ENCODE data around the gene C4orf50. TPM values are rescaled to one million over a fixed set of nuclear protein-coding genes. Genes with fewer than 3 reads are reported as not detected.

C4orf50 gene
- total and polyA plus RNA-seq, 2 of the 8 experiments (the other 6 are each of a cell fraction or from before 2014, with no cell fraction given) = 0.08 to 0.22 TPM

DNA sequence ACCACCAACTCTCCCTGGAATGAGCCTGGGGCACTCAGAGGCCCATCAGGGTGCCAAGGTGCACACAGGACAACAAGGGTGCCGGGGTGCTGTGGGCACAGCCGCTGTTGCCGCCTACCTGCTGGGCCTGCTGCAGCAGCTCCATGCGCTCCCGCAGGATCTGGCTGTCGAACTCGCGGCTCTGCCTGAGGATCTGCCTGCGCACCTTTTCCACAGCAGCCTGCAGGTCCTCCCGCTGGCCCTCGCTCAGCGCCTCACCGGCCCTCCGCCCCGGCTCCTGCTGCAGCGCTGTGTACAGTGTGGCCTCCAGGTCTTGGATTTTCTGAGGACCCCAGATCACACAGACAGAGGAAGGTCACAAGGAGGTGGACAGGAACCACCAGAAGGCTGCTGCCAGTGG is 17.6 kb upstream of the C4orf50 start (continued):
- TF ChIP-seq, protein P1, sequence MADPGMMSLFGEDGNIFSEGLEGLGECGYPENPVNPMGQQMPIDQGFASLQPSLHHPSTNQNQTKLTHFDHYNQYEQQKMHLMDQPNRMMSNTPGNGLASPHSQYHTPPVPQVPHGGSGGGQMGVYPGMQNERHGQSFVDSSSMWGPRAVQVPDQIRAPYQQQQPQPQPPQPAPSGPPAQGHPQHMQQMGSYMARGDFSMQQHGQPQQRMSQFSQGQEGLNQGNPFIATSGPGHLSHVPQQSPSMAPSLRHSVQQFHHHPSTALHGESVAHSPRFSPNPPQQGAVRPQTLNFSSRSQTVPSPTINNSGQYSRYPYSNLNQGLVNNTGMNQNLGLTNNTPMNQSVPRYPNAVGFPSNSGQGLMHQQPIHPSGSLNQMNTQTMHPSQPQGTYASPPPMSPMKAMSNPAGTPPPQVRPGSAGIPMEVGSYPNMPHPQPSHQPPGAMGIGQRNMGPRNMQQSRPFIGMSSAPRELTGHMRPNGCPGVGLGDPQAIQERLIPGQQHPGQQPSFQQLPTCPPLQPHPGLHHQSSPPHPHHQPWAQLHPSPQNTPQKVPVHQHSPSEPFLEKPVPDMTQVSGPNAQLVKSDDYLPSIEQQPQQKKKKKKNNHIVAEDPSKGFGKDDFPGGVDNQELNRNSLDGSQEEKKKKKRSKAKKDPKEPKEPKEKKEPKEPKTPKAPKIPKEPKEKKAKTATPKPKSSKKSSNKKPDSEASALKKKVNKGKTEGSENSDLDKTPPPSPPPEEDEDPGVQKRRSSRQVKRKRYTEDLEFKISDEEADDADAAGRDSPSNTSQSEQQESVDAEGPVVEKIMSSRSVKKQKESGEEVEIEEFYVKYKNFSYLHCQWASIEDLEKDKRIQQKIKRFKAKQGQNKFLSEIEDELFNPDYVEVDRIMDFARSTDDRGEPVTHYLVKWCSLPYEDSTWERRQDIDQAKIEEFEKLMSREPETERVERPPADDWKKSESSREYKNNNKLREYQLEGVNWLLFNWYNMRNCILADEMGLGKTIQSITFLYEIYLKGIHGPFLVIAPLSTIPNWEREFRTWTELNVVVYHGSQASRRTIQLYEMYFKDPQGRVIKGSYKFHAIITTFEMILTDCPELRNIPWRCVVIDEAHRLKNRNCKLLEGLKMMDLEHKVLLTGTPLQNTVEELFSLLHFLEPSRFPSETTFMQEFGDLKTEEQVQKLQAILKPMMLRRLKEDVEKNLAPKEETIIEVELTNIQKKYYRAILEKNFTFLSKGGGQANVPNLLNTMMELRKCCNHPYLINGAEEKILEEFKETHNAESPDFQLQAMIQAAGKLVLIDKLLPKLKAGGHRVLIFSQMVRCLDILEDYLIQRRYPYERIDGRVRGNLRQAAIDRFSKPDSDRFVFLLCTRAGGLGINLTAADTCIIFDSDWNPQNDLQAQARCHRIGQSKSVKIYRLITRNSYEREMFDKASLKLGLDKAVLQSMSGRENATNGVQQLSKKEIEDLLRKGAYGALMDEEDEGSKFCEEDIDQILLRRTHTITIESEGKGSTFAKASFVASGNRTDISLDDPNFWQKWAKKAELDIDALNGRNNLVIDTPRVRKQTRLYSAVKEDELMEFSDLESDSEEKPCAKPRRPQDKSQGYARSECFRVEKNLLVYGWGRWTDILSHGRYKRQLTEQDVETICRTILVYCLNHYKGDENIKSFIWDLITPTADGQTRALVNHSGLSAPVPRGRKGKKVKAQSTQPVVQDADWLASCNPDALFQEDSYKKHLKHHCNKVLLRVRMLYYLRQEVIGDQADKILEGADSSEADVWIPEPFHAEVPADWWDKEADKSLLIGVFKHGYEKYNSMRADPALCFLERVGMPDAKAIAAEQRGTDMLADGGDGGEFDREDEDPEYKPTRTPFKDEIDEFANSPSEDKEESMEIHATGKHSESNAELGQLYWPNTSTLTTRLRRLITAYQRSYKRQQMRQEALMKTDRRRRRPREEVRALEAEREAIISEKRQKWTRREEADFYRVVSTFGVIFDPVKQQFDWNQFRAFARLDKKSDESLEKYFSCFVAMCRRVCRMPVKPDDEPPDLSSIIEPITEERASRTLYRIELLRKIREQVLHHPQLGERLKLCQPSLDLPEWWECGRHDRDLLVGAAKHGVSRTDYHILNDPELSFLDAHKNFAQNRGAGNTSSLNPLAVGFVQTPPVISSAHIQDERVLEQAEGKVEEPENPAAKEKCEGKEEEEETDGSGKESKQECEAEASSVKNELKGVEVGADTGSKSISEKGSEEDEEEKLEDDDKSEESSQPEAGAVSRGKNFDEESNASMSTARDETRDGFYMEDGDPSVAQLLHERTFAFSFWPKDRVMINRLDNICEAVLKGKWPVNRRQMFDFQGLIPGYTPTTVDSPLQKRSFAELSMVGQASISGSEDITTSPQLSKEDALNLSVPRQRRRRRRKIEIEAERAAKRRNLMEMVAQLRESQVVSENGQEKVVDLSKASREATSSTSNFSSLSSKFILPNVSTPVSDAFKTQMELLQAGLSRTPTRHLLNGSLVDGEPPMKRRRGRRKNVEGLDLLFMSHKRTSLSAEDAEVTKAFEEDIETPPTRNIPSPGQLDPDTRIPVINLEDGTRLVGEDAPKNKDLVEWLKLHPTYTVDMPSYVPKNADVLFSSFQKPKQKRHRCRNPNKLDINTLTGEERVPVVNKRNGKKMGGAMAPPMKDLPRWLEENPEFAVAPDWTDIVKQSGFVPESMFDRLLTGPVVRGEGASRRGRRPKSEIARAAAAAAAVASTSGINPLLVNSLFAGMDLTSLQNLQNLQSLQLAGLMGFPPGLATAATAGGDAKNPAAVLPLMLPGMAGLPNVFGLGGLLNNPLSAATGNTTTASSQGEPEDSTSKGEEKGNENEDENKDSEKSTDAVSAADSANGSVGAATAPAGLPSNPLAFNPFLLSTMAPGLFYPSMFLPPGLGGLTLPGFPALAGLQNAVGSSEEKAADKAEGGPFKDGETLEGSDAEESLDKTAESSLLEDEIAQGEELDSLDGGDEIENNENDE (IDR thresholded peaks at IDR 0.05; ENCODE audit: insufficient replicate concordance, low read length) = no peak
- TF ChIP-seq RBBP5 (IDR thresholded peaks at IDR 0.05; ENCODE audit: borderline replicate concordance, low read depth, low read length) (no peak), CHD2 (IDR thresholded peaks at IDR 0.05; ENCODE audit: low read length) (no peak), JUND (IDR thresholded peaks at IDR 0.05; ENCODE audit: low read length) (no peak), SIN3A (conservative IDR thresholded peaks at IDR 0.05 in 1 of 2, IDR thresholded peaks at IDR 0.05 in 1 of 2; ENCODE audit: low read depth in 1 of 2, low read length in 2 of 2) (no peak), EP300 (IDR thresholded peaks at IDR 0.05; ENCODE audit: borderline replicate concordance in 1 of 2, low read depth in 2 of 2, low read length in 2 of 2) (no peak), PHF8 (conservative IDR thresholded peaks at IDR 0.05; ENCODE audit: low read depth, low read length) (no peak), POU5F1 (IDR thresholded peaks at IDR 0.05; ENCODE audit: low read depth, low read length) (no peak)

Data from H1 (cell line).